GM23248 (cell line): ENCODE measurements around the gene TUBA4A.

ENCODE experiments used
- EZH2 ChIP-seq: fragments of 200-600 bp; sonication (generic); IDR thresholded peaks from 2 replicates; pipeline ENCODE4 v1.6.1; 2018; ENCODE audit warnings: antibody characterized with exemption, mild to moderate bottlenecking; ENCODE audit not compliant: insufficient read depth, poor library complexity, severe bottlenecking
- EZH2phosphoT487 ChIP-seq: fragments of 200-600 bp; sonication (generic); IDR thresholded peaks from 2 replicates; pipeline ENCODE4 v1.6.1; 2018; ENCODE audit warnings: antibody characterized with exemption, moderate library complexity, mild to moderate bottlenecking, low read depth; ENCODE audit not compliant: insufficient read depth

DNA sequence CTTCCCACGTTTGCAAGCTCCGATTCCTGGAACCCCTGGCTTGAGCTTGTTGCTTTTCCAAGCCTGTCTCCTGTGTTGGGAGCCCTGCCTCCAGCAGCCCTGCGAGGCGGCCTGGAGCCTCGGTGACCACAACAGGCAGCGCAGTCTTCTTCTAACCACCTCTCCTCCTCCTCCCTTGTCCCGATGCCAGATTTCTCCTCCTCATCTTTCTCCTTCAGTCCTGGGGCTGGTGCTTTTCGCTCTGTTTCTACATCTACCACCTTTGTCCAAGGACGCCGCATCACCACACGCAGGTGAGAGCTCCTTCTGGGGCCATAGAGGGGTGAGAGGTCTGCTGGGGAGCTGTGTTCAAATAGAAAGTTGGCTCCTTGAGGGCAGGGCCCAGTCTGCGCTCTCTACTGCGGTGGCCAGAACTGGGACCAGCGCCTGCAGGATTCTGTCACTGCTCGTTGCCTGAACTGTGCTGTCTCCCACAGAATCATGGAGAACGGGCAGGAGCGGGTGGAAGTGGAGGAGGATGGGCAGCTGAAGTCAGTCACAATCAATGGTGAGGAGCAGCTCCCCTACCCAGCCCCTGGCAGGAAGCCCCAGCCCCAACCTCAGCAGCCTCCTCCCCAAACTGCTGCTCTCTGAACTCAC, 29.3 kb upstream of the TUBA4A start:
- no peak for TF ChIP-seq EZH2phosphoT487
- TF ChIP-seq EZH2, result no peak
